ENCODE measurements around the gene C6orf62. TPM values are rescaled to one million over a fixed set of nuclear protein-coding genes. Genes with fewer than 3 reads are reported as not detected.

C6orf62 gene
- polyA plus RNA-seq, 3 donors, result 45.5 to 78.8 (median 55.4) TPM

DNA sequence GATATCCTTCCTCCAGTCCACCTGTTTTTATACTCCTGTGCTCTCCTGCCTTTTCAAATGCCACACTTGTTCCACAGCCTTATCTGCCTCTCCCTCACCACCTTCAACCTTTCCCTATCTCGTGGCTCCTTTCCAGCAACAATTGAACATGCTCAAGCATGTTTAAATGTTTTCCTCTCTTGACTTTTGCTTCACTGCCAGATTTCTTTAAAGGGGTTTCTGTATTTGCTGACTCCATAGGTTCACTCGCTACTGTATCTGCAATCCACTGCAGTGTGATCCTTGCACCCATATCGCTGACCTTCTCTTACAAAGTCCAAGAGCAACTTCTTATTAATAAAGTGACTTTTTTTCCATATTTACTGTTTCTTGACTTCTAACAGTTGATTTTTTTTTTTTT is 44.6 kb upstream of the C6orf62 start:
- Mint-ChIP-seq H3K9me3 (no peaks in the 10 kb centered on the region), H3K36me3 (peaks cover 0 to under 1% of the 10 kb centered on the region in 2 donors), H3K4me1 (peaks cover 5% of the 10 kb centered on the region), H3K4me3 (no peak overlapping the region), H3K27ac (no peak overlapping the region), H3K27me3 (ENCODE audit: low read depth in 3 of 3) (peaks cover 0 to 2% (median 0%) of the 10 kb centered on the region in 3 donors)
- peaks cover 0 to 5% of the 10 kb centered on the region in 2 donors for H3K4me1 ChIP-seq (ENCODE audit: control insufficient read depth in 1 of 2, insufficient read depth in 2 of 2, low read length in 2 of 2)
- H3K27me3 ChIP-seq (ENCODE audit: control insufficient read depth in 2 of 2, insufficient read depth in 2 of 2, low read length in 2 of 2), result no peaks in the 10 kb centered on the region
- intact Hi-C loops (cut with micrococcal nuclease), result loop anchor here in 1 of 2 donors (5.0 kb wide), 1 partner anchor 36 kb away; no protein-coding TSS in a partner anchor
- no peak overlapping the region for H3K27ac ChIP-seq (ENCODE audit: low read depth in 1 of 2, low read length in 2 of 2)
- H4K20me1 ChIP-seq (ENCODE audit: insufficient read depth, low read length), result no peaks in the 10 kb centered on the region
- no peaks in the 10 kb centered on the region for H3K36me3 ChIP-seq (replicated peaks in 1 of 2; ENCODE audit: control insufficient read depth in 1 of 2, insufficient read depth in 2 of 2, low read length in 2 of 2)
- no peak for DNase-seq
- no peak overlapping the region for H2AFZ ChIP-seq (ENCODE audit: insufficient read depth, low read depth, low read length, poor library complexity, severe bottlenecking)
- H3K9me3 ChIP-seq (replicated peaks in 1 of 2; ENCODE audit: control insufficient read depth in 1 of 2, insufficient read depth in 1 of 2, low read length in 2 of 2), result no peaks in the 10 kb centered on the region
- no peak for TF ChIP-seq CTCF (IDR thresholded peaks at IDR 0.05)
- no peaks in the 10 kb centered on the region for H3K79me2 ChIP-seq (ENCODE audit: insufficient read depth, low read length)
- H3K9ac ChIP-seq (ENCODE audit: insufficient read depth, low read length, poor library complexity, severe bottlenecking), result no peak overlapping the region
- no peak overlapping the region for H3K4me3 ChIP-seq (replicated peaks in 1 of 3; ENCODE audit: low read depth in 2 of 3, low read length in 3 of 3)
- WGBS (ENCODE audit: insufficient coverage), result 83% methylated on average over 2 of the region's 3 CpGs
- no peak overlapping the region for H3K4me2 ChIP-seq (replicated peaks; ENCODE audit: extremely low read depth, low read length, poor library complexity, severe bottlenecking)

GRCh38 chr6:24761851-24762250 is 42.9 kb upstream of the C6orf62 start:
- Histone ChIP-seq H3K79me2 (ENCODE audit: insufficient read depth, low read length) (no peaks in the 10 kb centered on the region), H3K4me1 (ENCODE audit: control insufficient read depth in 1 of 2, insufficient read depth in 2 of 2, low read length in 2 of 2) (peaks cover 15 to 23% of the 10 kb centered on the region in 2 donors), H4K20me1 (ENCODE audit: insufficient read depth, low read length) (no peaks in the 10 kb centered on the region), H3K27me3 (ENCODE audit: control insufficient read depth in 2 of 2, insufficient read depth in 2 of 2, low read length in 2 of 2) (no peaks in the 10 kb centered on the region), H3K36me3 (replicated peaks in 1 of 2; ENCODE audit: control insufficient read depth in 1 of 2, insufficient read depth in 2 of 2, low read length in 2 of 2) (no peaks in the 10 kb centered on the region), H3K4me2 (replicated peaks; ENCODE audit: extremely low read depth, low read length, poor library complexity, severe bottlenecking) (no peak overlapping the region), H3K9ac (ENCODE audit: insufficient read depth, low read length, poor library complexity, severe bottlenecking) (no peak overlapping the region), H2AFZ (ENCODE audit: insufficient read depth, low read depth, low read length, poor library complexity, severe bottlenecking) (no peak overlapping the region), H3K4me3 (replicated peaks in 1 of 3; ENCODE audit: low read depth in 2 of 3, low read length in 3 of 3) (no peak overlapping the region), H3K27ac (ENCODE audit: low read depth in 1 of 2, low read length in 2 of 2) (no peak overlapping the region), H3K9me3 (replicated peaks in 1 of 2; ENCODE audit: control insufficient read depth in 1 of 2, insufficient read depth in 1 of 2, low read length in 2 of 2) (no peaks in the 10 kb centered on the region)
- intact Hi-C loops (cut with micrococcal nuclease), result loop anchor here in 1 of 2 donors (5.0 kb wide), 1 partner anchor 35 kb away; no protein-coding TSS in a partner anchor
- H3K27me3 Mint-ChIP-seq (ENCODE audit: low read depth in 3 of 3), result peaks cover 0 to 2% (median 0%) of the 10 kb centered on the region in 3 donors
- no peak overlapping the region for H3K4me3 Mint-ChIP-seq
- no peak for TF ChIP-seq CTCF (IDR thresholded peaks at IDR 0.05)
- no peak for DNase-seq
- no peak overlapping the region for H3K27ac Mint-ChIP-seq
- H3K36me3 Mint-ChIP-seq, result peaks cover 0 to 2% of the 10 kb centered on the region in 2 donors
- no peaks in the 10 kb centered on the region for H3K9me3 Mint-ChIP-seq
- peaks cover 17% of the 10 kb centered on the region for H3K4me1 Mint-ChIP-seq
